Measurements from ENCODE around the gene PTEN. TPM values are rescaled to one million over a fixed set of nuclear protein-coding genes. Genes with fewer than 3 reads are reported as not detected.
A peak's percentile ranks its signal among the peaks of the same experiment; 100 is the strongest.
"Not testable (repeated sequence)": the region's sequence is repeated elsewhere in the genome, so short reads cannot be mapped to it uniquely, and the experiment has no call there.

Gene PTEN
- 43.5 and 50.1 TPM in 2 replicates for total RNA-seq (2014; rRNA removed)
- polyA plus RNA-seq (2012): 22.3 TPM

DNA sequence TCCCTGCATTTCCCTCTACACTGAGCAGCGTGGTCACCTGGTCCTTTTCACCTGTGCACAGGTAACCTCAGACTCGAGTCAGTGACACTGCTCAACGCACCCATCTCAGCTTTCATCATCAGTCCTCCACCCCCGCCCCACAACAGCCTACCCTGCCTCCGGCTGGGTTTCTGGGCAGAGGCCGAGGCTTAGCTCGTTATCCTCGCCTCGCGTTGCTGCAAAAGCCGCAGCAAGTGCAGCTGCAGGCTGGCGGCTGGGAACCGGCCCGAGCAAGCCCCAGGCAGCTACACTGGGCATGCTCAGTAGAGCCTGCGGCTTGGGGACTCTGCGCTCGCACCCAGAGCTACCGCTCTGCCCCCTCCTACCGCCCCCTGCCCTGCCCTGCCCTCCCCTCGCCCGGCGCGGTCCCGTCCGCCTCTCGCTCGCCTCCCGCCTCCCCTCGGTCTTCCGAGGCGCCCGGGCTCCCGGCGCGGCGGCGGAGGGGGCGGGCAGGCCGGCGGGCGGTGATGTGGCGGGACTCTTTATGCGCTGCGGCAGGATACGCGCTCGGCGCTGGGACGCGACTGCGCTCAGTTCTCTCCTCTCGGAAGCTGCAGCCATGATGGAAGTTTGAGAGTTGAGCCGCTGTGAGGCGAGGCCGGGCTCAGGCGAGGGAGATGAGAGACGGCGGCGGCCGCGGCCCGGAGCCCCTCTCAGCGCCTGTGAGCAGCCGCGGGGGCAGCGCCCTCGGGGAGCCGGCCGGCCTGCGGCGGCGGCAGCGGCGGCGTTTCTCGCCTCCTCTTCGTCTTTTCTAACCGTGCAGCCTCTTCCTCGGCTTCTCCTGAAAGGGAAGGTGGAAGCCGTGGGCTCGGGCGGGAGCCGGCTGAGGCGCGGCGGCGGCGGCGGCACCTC, at the start of gene PTEN, which contains the start of gene KLLN:
TSS of gene PTEN (plus strand) at position 573 of the 891 bp plus-strand sequence. CDS start 845 bp downstream, outside the sequence.
TSS of gene KLLN (minus strand) at position 481 of the 891 bp plus-strand sequence. CDS start 1,046 bp downstream, outside the sequence.
- peak; percentile 91 for DNase-seq (ENCODE audit: low read depth)

DNA sequence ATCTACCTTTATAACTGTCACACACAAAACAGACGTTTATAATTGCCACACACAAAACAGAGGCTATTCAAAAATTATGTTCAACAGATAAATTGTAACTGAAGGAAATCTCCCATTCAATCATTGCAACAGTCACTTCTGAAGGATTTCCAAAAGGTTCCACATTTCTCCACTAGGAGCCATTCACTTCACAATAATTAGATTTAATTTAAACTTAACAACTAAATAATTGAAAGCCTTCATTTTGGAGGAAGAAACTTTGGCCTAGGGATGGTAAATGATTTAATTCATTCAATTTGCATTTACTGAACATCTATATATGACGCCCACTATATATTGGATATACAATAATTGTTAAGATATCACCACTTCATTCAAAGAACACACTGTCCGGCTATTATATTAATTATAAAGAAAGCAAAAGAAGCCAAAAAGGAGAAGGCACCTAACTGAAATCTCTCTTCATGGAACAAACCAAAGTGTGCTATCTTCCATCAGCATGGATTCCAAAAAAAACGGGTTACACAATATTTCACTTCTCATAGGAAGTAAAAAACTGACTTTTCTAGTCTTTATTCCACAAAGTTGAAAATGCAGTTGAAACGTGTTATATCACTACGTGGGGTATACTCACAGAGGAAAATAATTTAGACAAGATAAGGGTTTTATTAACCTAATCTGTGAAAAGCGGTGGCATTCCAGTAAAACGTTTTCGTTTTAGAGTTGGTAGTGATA, 47.1 kb upstream of the PTEN start:
- no peak for DNase-seq (ENCODE audit: low read depth)

DNA sequence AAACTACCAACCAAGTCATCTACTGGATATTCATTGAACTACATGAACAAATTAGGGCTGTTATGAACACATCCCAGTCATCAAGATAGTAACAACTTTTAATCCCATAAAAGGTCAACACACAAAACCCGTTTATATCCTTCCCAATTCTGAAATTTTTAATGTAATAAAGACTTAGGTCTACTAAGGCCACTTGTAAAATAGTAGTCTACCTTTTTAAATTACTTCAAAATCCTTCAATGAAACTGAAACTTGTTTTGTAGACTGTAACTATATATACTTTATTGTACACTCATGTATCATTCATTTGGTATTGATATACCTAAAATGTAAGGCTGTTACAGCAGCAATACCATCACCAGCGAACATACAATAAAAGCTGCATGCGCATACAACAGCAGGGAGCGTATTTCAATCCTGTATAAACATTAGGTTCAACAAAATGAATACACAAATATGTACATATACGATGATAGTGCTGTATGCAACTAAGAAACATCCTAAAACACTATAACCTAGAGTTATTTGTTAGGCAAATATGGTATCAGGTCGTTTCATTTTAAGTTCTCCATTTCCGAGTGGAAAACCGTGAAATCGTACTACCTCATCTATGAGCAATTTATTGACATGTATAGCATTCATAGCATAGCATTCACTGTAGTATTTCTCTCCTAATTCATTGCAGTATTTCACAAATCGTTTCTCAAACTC, 46.4 kb upstream of the PTEN start:
- DNase-seq (ENCODE audit: low read depth): peak; percentile 11

DNA sequence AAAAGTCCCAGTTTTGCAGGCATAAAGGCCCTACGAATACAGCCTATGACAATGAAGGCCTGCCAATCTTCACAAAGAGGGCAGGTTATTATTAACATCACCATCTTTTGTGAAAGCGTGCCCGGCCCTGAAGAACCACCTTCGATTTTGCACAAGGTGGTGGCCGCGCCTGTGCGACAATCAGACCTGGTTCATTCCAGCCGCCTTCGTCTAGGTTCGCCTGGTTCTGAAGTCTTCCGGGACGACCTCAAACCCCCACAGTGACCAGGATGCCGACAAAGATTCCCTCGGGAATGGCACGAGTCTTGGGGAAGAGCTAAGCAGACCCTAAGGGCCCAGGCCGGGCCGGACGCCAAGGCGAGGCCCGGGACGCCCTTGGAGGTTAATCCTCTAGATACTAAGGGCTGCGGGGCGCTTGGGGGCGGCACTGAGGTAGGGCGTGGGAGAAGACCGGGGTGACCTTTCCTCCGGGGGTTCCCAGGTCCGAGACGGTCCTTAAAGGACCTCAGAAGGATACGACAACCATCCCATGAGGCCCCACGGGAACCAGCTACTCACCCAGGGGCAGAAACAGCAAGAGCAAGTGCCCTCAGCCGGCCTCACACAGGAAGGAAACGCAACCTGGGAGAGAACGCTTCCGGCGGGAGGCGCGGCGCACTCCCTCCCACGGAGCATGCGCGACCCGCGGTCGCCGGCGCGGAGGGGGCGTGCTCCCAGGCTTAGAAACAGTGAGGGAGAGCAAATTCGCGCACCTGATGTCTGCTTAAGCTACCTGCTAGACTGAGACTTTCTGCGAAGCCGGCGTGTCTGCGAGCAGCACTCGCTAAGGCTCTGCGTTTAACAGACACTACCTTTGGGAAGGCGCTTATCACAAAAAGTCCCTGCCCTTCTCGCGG, 45.6 kb upstream of the PTEN start, which contains the start of gene ATAD1:
TSS of gene ATAD1 (minus strand) at position 618 of the 896 bp plus-strand sequence. CDS start 3,627 bp downstream, outside the sequence.
- DNase-seq (ENCODE audit: low read depth): peak; percentile 82

DNA sequence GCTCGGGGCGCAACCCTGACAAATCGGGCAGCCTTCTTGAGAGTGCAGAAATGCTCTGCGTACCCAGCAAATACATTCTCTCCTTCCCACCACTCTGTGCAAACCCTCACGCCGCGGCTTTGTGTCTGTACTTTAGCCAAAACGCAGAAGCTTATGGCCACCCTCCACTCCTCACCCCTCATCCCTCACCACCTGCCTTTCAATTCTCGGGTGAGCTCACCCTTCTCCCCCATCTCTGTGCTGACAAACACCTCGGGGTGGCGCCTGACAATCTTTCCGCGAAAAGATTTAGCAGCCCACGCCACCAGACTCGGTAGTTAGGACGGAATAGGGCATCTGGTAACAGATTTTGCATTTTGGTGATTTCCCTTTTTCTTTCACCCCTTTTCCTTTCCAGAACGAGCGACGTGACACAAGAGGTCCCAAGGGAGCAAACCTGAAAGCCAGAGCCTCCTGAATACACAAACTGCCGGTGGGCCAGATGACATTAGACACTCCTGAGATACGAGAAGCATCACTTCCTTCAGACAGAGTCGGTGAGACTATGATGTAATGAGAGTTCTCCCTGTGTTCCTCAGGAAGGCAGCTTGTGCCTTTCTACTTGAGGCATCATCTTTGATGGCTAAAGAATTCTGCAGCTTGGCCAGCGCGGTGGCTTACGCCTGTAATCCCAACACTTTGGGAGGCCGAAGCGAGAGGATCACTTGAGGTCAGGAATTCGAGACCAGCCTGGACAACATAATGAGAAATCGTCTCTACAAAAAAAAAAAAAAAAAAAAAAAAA, 44.7 kb upstream of the PTEN start:
- DNase-seq (ENCODE audit: low read depth): peak; percentile 44

DNA sequence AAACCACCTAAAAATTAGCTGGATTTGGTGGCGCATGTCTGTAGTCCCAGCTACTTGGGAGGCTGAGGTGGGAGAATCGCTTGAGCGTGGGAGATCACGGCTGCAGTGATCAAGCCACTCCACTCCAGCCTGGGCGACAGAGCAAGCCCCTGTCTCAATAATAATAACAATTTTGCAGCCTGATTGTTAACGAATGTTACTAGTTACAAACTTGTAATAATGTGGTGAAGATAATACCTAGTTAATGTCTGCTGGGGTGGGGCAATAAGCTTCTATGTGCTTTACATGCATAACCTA, 44.2 kb upstream of the PTEN start:
- no peak for DNase-seq (ENCODE audit: low read depth)

DNA sequence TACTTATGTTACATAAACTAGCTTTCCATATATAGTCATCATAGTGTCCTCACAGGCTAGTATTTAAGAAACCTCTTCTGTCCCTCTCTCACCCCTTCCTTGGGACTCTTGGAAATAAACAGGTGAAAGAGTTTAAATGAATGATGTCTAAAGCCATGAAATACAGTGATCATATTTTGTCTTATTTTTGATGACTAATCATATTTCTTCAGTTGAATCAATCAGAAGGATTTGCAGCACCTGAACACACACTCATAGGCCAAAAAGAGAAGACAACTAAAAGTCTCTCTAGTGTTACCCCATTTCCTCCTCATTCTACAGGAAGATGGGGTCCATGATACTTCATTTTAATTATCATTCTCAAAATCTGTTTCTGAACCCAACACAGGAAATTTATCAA, 36.8 kb upstream of the PTEN start:
- no peak for DNase-seq (ENCODE audit: low read depth)

DNA sequence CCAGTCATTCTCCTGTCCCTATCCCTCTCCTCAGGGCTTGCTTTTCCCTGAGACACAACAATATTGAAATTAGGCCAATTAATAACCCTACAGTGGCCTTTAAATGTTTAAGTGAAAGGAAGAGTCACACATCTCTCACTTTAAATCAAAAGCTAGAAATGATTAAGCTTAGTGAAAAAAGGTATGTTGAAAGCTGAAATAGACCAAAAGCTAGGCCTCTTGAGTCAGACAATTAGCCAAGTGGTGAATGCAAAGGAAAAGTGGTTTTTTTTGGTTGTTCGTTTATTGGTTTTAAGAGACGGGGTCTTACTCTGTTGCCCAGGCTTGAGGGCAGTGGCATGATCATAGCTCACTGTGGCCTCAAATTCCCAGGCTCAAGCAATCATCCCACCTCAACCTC, 35.7 kb upstream of the PTEN start:
- DNase-seq (ENCODE audit: low read depth): no peak

DNA sequence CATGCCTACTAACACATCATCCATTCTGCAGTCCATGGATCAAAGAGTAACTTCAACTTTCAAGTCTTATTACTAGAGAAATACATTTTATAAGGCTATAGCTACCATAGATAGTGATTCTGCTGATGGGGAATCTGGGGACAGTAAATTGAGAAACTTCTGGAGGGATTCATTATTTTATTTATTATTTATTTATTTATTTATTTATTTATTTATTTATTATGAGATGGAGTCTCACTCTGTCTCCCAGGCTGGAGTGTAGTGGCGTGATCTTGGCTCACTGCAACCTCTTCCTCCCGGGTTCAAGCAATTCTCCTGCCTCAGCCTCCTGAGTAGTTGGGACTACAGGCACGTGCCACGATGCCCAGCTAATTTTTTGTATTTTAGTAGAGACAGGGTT, 34.4 kb upstream of the PTEN start:
- DNase-seq (ENCODE audit: low read depth): not testable (repeated sequence)

DNA sequence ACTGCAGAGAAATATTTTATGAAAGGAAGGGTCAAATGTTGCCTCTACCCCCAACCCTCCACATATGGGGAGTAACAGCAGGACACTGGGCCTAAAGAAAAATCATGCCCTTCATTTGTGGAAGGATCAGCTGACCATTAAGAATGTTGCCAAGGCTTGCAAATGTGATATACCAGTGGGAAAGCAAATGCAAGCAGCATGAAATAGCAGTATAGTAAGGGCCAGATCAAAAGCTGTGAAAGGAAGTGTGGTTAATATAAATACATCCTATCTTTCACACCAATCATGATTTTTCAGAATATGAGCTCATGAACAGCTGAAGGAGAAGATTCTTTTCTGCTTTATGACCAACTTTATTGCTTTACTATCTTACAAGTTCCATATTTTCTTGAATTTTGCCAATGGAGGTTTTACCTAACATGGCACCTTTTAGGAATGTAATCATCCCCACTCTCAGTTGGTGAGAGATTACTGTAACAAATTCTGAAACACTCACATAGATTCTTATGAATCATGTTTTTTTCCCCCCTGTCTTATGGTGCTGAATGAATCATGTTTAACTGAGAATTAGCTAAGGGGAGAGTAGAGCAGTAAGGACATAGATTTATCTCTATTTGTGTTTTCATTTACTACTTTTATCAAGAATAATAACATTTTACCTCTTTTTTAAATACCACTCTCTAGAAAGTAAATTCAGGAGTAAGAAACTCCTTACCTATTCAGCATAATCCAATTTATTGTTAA, 33.3 kb upstream of the PTEN start:
- no peak for DNase-seq (ENCODE audit: low read depth)

DNA sequence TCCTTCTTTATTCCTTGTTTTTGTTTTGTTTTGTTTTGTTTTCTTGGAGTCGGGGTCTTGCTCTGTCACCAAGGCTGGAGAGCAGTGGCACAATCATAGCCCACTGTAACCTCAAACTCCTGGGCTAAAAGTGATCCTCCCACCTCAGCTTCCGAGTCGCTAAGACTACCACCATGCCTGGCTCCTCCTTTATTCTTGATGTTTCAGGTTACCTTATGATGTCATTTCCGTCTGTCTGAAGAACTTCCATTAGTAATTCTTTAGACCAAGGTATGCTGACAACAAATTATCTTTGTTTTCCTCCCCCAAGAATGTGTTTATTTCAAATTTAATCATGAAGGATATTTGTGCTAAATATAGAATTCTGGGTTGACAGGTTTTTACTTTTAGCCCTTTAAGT, 27.3 kb upstream of the PTEN start:
- no peak for DNase-seq (ENCODE audit: low read depth)

DNA sequence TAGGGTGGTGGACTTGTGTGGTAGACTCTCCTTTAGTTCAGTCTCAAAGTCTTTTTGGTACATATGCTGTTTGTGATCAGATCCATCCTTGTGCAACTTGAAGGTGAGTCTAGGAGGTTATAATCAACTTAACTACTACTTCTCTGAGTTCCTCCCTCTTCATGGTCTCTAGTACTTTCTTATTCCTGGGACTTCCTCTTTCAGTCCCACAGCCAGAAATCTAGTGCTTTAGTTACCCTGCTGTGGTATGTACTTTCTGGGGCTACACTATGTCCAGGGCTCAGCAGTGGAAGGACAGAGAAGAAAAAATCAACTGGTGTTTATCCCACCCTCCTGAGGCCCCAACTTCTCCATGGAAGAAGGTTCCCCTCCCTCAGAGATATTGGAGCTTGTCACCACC, 26.0 kb upstream of the PTEN start:
- DNase-seq (ENCODE audit: low read depth): no peak

DNA sequence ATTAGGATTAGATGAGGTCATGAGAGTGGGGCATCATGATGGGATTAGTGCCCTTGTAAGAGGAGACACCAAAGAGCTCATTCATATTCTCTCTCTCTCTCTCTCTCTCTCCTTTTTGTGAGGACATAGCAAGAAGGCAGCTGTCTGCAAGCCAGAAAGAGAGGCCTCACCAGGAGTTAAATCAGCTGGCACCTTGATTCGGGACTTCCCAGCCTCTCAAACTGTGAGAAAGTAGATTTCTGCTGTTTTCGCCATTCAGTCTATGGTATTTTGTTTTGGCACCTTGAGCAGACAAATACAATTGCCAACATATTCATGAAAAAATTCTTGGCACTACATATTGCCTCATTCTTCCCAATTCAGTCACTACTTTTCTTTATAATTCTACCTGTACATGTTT, 24.8 kb upstream of the PTEN start:
- DNase-seq (ENCODE audit: low read depth): no peak

DNA sequence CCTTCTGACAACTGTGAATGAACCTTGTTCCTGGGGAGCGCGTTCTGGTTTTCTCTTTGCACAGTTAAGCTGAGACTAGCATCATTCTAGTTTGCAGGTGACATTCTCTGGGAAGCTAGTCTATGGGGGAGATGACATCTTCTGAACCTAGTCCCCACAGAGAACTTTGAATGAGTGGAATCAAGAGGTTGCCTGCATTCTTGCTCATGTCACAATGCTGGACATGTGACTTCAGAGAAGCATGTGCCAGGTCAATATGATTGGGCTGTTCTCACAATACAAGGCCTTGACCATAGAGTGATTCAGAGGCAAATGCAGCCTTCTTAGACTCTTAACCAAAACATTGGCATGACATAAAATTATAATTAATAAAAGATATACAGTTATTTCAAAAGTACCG, 22.2 kb upstream of the PTEN start:
- no peak for DNase-seq (ENCODE audit: low read depth)

DNA sequence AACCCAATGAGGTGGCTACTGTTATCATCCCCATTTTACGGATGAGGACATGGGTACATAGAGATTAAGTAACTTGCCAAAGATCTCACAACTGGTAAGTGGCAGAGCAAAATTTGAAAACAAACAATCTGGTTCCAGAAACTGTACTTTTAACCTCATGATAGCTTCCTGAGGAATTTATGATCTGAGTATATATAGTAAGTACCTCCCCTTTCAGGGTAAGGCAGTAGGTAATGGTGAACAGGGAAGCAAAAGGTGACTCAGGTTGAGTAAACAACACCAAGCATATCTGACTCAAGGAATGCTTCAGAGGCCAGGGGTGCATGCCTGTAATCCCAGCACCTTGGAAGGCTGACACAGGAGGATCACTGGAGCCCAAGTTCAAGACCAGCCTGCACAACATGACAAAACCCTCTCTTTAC, 21.2 kb upstream of the PTEN start:
- no peak for DNase-seq (ENCODE audit: low read depth)

DNA sequence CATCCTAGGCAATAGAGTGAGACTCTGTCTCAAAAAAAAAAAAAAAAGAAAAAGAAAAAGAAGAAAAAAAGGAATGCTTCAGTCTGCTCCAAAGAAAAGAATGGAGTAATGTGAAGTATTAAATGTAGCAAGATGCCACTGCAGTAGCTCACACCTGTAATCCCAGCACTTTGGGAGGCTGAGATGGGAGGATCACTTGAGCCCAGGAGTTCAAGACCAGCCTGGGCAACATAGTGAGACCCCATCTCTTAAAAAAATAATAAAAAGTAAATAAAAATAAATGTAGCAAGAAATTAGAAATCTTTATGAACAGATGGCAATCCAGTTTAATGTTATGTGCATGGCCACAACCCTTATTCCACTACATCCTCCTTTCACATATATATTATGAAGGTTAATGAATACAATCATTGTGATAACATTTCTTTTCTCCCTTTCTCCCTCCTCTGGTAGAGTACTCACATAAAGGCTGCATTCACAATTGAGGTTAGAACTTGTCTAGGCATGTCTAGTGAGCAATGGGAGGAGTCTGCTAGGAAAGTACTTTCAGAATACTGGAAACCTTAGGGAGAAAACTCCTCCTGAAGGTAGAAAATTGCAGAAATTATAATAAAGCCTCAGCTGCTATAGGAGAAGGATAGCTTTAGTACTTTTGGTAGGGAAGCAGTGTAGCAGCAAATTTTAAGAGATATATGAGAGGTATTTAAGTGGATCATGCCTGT, 20.5 kb upstream of the PTEN start:
- DNase-seq (ENCODE audit: low read depth): peak; percentile 83

DNA sequence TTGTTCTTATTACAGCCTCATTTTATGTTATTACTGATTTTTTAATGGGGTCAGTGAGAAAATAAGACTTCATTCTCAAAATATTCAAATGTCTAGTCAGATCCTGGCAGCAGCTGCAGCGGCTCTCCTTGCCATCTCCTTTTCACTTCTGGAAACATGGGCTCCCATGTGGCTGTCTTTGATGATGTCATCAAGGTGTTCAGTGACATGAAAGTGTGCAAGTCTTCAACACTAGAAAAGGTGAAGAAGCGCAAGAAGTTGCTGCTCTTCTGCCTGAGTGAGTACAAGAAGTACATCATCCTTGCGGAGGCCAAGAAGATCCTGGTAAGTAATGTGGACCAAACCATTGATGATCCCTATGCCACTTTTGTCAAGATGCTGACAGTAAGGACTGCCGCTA, 19.7 kb upstream of the PTEN start:
- DNase-seq (ENCODE audit: low read depth): no peak

DNA sequence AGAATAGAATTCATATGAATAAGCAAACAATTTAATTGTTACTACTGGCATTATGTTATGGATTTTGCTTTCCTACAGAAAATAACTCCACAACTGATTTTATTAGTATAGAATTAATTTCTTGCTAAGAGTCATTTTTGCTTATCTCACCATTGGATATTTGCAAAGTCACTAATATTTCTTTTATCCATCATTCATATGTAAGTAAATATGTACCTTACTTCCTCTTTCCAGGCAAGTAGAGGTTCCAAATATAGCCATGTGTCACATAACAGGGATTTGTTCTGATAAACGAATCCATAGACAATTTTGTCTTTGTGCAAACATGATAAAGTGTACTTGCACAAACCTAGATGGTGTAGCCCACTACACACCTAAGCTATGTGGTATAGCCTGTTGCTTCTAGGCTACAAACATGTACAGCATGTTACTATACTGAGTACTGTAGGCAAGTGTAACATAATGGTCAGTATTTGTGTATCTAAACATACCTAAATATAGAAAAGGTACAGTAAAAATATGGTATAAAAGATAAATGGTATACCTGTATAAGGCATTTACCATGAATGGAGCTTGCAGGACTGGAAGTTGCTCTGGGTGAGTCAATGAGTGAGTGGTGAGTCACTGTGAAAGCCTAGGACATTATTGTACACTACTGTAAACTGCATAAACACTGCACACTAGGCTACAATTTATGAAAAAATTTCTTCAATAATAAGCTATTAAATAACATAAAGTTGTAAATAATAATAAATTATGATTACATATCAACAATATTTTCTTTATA, 18.4 kb upstream of the PTEN start:
- DNase-seq (ENCODE audit: low read depth): peak; percentile 63

Data from LHCN-M2 (cell line).